Lower leg skin (tissue), 3 donors: ENCODE measurements around the gene BAZ1A.
"Not testable (repeated sequence)": the region's sequence is repeated elsewhere in the genome, so short reads cannot be mapped to it uniquely, and the experiment has no call there.

Source experiments
- CTCF ChIP-seq, 3 donors: fragments of 450-650 bp; IDR thresholded peaks; one replicate each; pipeline ENCODE4 v1.5.1; 2016; ENCODE audit warnings: antibody characterized with exemption in 3 of 3, mild to moderate bottlenecking in 3 of 3, moderate library complexity in 2 of 3
- POLR2A ChIP-seq, 2 donors: fragments of 450-650 bp; IDR thresholded peaks; one replicate each; pipeline ENCODE4 v1.6.1; 2016 to 2017; ENCODE audit warnings: antibody characterized with exemption in 2 of 2, mild to moderate bottlenecking in 1 of 2, moderate library complexity in 1 of 2

DNA sequence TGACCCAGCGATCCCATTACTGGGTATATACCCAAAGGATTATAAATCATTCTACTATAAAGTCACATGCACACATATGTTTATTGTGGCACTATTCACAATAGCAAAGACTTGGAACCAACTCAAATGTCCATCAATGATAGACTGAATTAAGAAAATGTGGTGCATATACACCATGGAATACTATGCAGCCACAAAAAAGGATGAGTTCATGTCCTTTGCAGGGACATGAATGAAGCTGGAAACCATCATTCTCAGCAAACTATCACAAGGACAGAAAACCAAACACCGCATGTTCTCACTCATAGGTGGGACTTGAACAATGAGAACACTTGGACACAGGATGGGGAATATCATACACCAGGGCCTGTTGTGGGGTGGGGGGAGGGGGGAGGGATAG is 76.3 kb downstream of the BAZ1A start:
- TF ChIP-seq CTCF, POLR2A (IDR thresholded peaks at IDR 0.05): not testable (repeated sequence)
